ENCODE results near the gene SULT1C2.
"Not testable (repeated sequence)": the region's sequence is repeated elsewhere in the genome, so short reads cannot be mapped to it uniquely, and the experiment has no call there.

SULT1C2 gene

DNA sequence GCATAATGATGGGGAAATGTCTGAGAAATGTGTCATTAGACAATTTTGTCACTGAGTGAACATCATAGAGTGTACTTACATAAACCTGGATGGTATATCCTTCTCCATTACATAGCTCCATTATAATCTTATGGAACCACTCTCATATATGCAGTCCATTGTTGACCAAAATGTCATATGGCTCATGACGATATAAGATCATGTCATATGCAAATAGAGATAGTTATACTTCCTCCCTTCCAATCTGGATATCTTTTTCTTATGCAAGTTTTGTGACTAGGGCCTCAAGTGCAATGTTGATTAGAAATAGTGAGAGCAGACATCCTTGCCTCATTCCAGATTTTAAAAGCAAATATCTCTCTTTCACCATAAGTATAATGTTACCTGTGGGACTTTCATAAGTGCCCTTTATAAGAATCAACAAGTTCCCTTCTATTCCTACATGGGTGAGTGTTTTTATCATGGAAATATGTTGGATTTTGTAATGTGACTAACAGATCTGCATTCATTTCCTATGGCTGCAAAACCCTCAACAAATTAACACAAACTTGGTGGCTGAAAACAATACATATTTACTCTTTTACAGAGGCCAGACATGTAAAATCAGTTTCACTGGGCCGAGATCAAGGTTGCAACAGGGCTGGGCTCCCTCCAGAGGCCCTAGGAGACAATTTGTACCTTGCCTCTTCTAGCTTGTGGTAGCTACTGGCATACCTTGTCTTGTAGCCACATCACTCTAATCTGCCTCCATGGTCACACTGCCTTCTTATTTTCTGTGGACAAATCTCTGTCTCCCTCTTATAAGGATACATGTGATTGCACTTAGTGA is 67.4 kb downstream of the SULT1C2 start:
- no peak for DNase-seq

DNA sequence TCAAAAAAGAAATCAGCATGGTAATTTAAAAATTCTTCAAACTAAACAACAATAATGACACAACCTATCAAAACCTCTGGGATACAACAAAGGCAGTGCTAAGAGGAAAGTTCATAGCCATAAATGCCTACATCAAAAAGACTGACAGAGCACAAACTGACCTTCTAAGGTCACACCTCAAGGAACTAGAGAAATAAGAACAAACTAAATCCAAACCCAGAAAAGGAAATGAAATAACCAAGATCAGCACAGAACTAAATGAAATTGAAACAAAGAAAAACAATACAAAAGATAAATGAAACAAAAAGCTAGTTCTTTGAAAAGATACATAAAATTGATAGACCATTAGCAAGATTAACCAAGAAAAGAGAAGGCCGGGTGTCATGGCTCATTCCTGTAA is 70.6 kb downstream of the SULT1C2 start:
- not testable (repeated sequence) for DNase-seq

All from amniotic stem cell (primary cell).